OCI-LY3 (cell line): ENCODE results near the gene KPRP.

Source experiments
- CTCF ChIP-seq: fragments of 200-600, 300-600 bp; sonication (generic); IDR thresholded peaks from 2 replicates; pipeline ENCODE4 v1.5.1; 2014; ENCODE audit warnings: antibody characterized with exemption, low read length, low read depth
- EZH2phosphoT487 ChIP-seq: fragments of 200-600 bp; shearing (Covaris generic); IDR thresholded peaks from 2 replicates; pipeline ENCODE4 v1.6.1; 2018; ENCODE audit warnings: antibody characterized with exemption, mixed run types, low read depth

GRCh38 chr1:152758636-152759035, 811 bp downstream of the KPRP start:
- TF ChIP-seq CTCF (no peak), EZH2phosphoT487 (no peak)
